Endothelial cell of umbilical vein (primary cell): ENCODE measurements around the gene TREH. TPM values are rescaled to one million over a fixed set of nuclear protein-coding genes. Genes with fewer than 3 reads are reported as not detected.

Source experiments
- BruUV-seq: library from RNA; stranded (reverse); fragments of 400-500 nt; replicated peaks from 2 replicates; lab custom pipeline; 2021; lab: Mats Ljungman, UMichigan
- CTCF ChIA-PET: fragments of 300-600, 350-600 bp; sonication (Branson Sonifier 250); formaldehyde crosslinking; loops from one replicate; lab custom pipeline; 2021; ENCODE audit warnings: antibody characterized with exemption, inconsistent platforms; lab: Charles Lee
- POLR2A ChIA-PET: fragments of 300-600, 350-600 bp; sonication (Branson Sonifier 250); formaldehyde crosslinking; loops from one replicate; lab custom pipeline; 2021; ENCODE audit warnings: antibody characterized with exemption, inconsistent platforms; lab: Charles Lee
- DNase-seq: peaks from one replicate; pipeline ENCODE4 v3.0.0-alpha.2; 2011; ENCODE audit warnings: low read depth, low spot score
- FAIRE-seq: peaks from 2 replicates; lab custom pipeline; 2011; peaks lifted over from hg19 to GRCh38; lab: Jason Lieb, UNC
- H2AFZ ChIP-seq: 2 replicates; pipeline ENCODE4 v1.6.0; 2012; ENCODE audit warnings: low read depth, low read length, control low read depth, inconsistent platforms
- H3K27ac ChIP-seq: 2 replicates; pipeline ENCODE4 v1.5.1; 2011; ENCODE audit warnings: low read depth, mild to moderate bottlenecking, control low read depth, low read length, moderate library complexity; ENCODE audit not compliant: insufficient read depth
- H3K27me3 ChIP-seq, 2 experiments: 2 replicates each; pipeline versions ENCODE4 v1.6.0 to v1.6.1; 2011; ENCODE audit warnings: low read length in 2 of 2, mixed read lengths in 1 of 2; ENCODE audit not compliant: control insufficient read depth in 2 of 2, insufficient read depth in 2 of 2
- H3K36me3 ChIP-seq, 2 experiments: 2 replicates in 1 of 2; 3 replicates in 1 of 2; pipeline ENCODE4 v1.5.1; 2011; ENCODE audit warnings: low read length in 2 of 2, mild to moderate bottlenecking in 1 of 2, moderate library complexity in 1 of 2; ENCODE audit not compliant: control insufficient read depth in 2 of 2, insufficient read depth in 2 of 2; ENCODE audit errors: extremely low read depth in 1 of 2
- H3K4me1 ChIP-seq: 3 replicates; pipeline ENCODE4 v1.5.1; 2011; ENCODE audit warnings: mild to moderate bottlenecking, low read length; ENCODE audit not compliant: control insufficient read depth, insufficient read depth; ENCODE audit errors: extremely low read depth
- H3K4me2 ChIP-seq: 2 replicates; pipeline ENCODE4 v1.6.1; 2011; ENCODE audit warnings: low read length, control low read depth, mixed read lengths; ENCODE audit not compliant: insufficient read depth
- H3K4me3 ChIP-seq, 3 experiments: fragments of 200-600 bp in 1 of 3; sonication (generic), shearing (Covaris generic) in 1 of 3; replicated peaks in 1 of 3; 2 replicates each; pipeline ENCODE4 v1.5.1; 2011 to 2016; ENCODE audit warnings: control low read depth in 3 of 3, low read length in 3 of 3, mild to moderate bottlenecking in 2 of 3, inconsistent platforms in 1 of 3, low read depth in 1 of 3, moderate library complexity in 1 of 3; ENCODE audit not compliant: insufficient read depth in 1 of 3
- H3K79me2 ChIP-seq: 2 replicates; pipeline ENCODE4 v1.6.0; 2012; ENCODE audit warnings: low read length, inconsistent platforms; ENCODE audit not compliant: control insufficient read depth, insufficient read depth
- H3K9ac ChIP-seq: replicated peaks from 2 replicates; pipeline ENCODE3; 2011; ENCODE audit warnings: low read length, control low read depth; ENCODE audit not compliant: insufficient read depth; ENCODE audit errors: extremely low read depth
- H3K9me1 ChIP-seq: replicated peaks from 3 replicates; pipeline ENCODE4 v1.6.0; 2011; ENCODE audit warnings: mild to moderate bottlenecking, low read length; ENCODE audit not compliant: control insufficient read depth, insufficient read depth; ENCODE audit errors: extremely low read depth
- H3K9me3 ChIP-seq: replicated peaks from 2 replicates; pipeline ENCODE4 v1.5.1; 2012; ENCODE audit warnings: low read length, inconsistent platforms; ENCODE audit not compliant: control insufficient read depth, insufficient read depth
- H4K20me1 ChIP-seq: replicated peaks from 2 replicates; pipeline ENCODE3; 2011; ENCODE audit warnings: mild to moderate bottlenecking, low read length; ENCODE audit not compliant: control insufficient read depth, insufficient read depth; ENCODE audit errors: extremely low read depth
- EZH2 ChIP-seq: IDR thresholded peaks from 2 replicates; pipeline ENCODE4 v1.6.1; 2012; ENCODE audit warnings: borderline replicate concordance, low read depth, mild to moderate bottlenecking, moderate library complexity, low read length, inconsistent platforms; ENCODE audit not compliant: severe bottlenecking
- FOS ChIP-seq: IDR thresholded peaks from 2 replicates; pipeline ENCODE4 v1.6.1; 2011; ENCODE audit warnings: mild to moderate bottlenecking, low read length, moderate library complexity, borderline replicate concordance; ENCODE audit not compliant: insufficient read depth
- GATA2 ChIP-seq: IDR thresholded peaks from 2 replicates; pipeline ENCODE4 v1.7.0; 2011; ENCODE audit warnings: low read depth, mild to moderate bottlenecking, moderate library complexity, mixed read lengths, low read length; ENCODE audit not compliant: insufficient read length, insufficient read depth
- JUN ChIP-seq: IDR thresholded peaks from 2 replicates; pipeline ENCODE4 v1.6.1; 2011; ENCODE audit warnings: borderline replicate concordance, low read depth; ENCODE audit not compliant: insufficient read length, insufficient read depth
- MYC ChIP-seq: IDR thresholded peaks from one replicate; pipeline ENCODE4 v1.6.1; 2011; ENCODE audit warnings: mild to moderate bottlenecking, low read depth, low read length
- POLR2A ChIP-seq: IDR thresholded peaks from 2 replicates; pipeline ENCODE4 v1.6.1; 2012; ENCODE audit warnings: low read depth, mild to moderate bottlenecking, control low read depth, low read length
- POLR2AphosphoS5 ChIP-seq: IDR thresholded peaks from 2 replicates; pipeline ENCODE4 v1.6.1; 2012; ENCODE audit warnings: low read depth, mild to moderate bottlenecking, control low read depth, low read length, moderate library complexity; ENCODE audit not compliant: insufficient read depth
- dilution Hi-C: fragments of 300-500 bp; cut with MboI; formaldehyde crosslinking; loops from one replicate; pipeline ENCODE4 v1.15.0; 2019; ENCODE audit warnings: low sequenced_read_pairs; ENCODE audit not compliant: extremely low pct_ligation_motif_present
- intact Hi-C: fragments of 100-400 bp; cut with micrococcal nuclease; formaldehyde crosslinking; loops from one replicate; pipeline ENCODE4 v1.10.0; 2022
- polyA plus RNA-seq, 4 experiments: library from polyadenylated mRNA; depleted of rRNA in 3 of 4; stranded (reverse) in 3 of 4; unstranded in 1 of 4; fragments of >200 nt; gene quantifications; 2 replicates each; pipeline versions ENCODE4 v1.2.1 to v1.2.3, GENCODE V29; 2011 to 2012; ENCODE audit warnings: missing spikeins in 1 of 4
- total RNA-seq: library from RNA; stranded (reverse); gene quantifications from 2 replicates; pipeline ENCODE4 v1.2.3, GENCODE V29; 2021
- TF ChIP-seq, protein P1 (sequence below): IDR thresholded peaks from 2 replicates; pipeline ENCODE4 v1.6.1; 2011; ENCODE audit not compliant: insufficient read depth, insufficient read length
- TF ChIP-seq, protein P2 (sequence below), 2 donors: IDR thresholded peaks; 1 replicate in 1 of 2; 2 replicates in 1 of 2; pipeline ENCODE4 v1.5.1; 2011; ENCODE audit warnings: low read length in 2 of 2, mild to moderate bottlenecking in 2 of 2, moderate library complexity in 2 of 2, control low read depth in 1 of 2, inconsistent platforms in 1 of 2, low read depth in 1 of 2; ENCODE audit not compliant: insufficient read depth in 1 of 2; ENCODE audit errors: extremely low read depth in 1 of 2

The TREH gene
- total and polyA plus RNA-seq, 2 donors (not counting 3 experiments of a cell fraction or from before 2014, with no cell fraction given) = not detected

DNA sequence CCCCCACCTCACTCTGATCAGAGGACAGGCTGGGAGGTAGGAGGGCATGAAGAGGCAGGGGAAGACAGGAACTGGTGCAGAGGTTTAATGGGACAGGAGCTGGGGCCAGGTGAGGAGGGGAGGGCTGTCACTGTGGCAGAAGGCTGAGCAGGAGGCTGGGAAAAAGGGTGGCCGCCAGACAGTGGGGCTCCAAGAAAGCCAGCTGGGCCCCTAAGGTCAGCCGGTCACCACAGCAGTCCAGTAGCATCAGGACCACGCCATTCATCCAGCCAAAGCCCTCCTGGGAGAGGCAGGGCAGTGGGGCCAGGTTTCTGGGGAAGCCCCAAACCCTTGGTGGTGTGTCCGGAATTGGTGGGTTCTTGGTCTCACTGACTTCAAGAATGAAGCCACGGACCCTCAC, 8.5 kb upstream of the TREH start:
- H3K27me3 ChIP-seq = peaks cover 2 to 3% of the 10 kb centered on the region in 2 experiments
- no peak overlapping the region for H3K4me2 ChIP-seq
- no peaks in the 10 kb centered on the region for H3K79me2 ChIP-seq
- DNase-seq (no peak), FAIRE-seq (no peak)
- intact Hi-C loops (no loop called here), dilution Hi-C loops (no loop called here)
- H3K9ac ChIP-seq = no peak overlapping the region
- H3K9me3 ChIP-seq = no peaks in the 10 kb centered on the region
- H3K27ac ChIP-seq = no peak overlapping the region
- no peaks in the 10 kb centered on the region for H3K9me1 ChIP-seq
- no peaks in the 10 kb centered on the region for H3K36me3 ChIP-seq
- BruUV-seq = no TSS peak
- no peaks in the 10 kb centered on the region for H3K4me1 ChIP-seq
- H2AFZ ChIP-seq = no peak overlapping the region
- H3K4me3 ChIP-seq = no peak overlapping the region
- TF ChIP-seq GATA2 = no peak
- TF ChIP-seq EZH2 = no peak
- no peak for TF ChIP-seq POLR2AphosphoS5
- TF ChIP-seq MYC = no peak
- TF ChIP-seq, protein P1, sequence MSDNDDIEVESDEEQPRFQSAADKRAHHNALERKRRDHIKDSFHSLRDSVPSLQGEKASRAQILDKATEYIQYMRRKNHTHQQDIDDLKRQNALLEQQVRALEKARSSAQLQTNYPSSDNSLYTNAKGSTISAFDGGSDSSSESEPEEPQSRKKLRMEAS = no peak
- TF ChIP-seq JUN = no peak
- TF ChIP-seq FOS = no peak
- no peak for TF ChIP-seq POLR2A
- TF ChIP-seq, protein P2, sequence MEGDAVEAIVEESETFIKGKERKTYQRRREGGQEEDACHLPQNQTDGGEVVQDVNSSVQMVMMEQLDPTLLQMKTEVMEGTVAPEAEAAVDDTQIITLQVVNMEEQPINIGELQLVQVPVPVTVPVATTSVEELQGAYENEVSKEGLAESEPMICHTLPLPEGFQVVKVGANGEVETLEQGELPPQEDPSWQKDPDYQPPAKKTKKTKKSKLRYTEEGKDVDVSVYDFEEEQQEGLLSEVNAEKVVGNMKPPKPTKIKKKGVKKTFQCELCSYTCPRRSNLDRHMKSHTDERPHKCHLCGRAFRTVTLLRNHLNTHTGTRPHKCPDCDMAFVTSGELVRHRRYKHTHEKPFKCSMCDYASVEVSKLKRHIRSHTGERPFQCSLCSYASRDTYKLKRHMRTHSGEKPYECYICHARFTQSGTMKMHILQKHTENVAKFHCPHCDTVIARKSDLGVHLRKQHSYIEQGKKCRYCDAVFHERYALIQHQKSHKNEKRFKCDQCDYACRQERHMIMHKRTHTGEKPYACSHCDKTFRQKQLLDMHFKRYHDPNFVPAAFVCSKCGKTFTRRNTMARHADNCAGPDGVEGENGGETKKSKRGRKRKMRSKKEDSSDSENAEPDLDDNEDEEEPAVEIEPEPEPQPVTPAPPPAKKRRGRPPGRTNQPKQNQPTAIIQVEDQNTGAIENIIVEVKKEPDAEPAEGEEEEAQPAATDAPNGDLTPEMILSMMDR (IDR thresholded peaks at IDR 0.05; ENCODE audit: extremely low read depth in 1 of 2, insufficient read depth in 1 of 2, low read depth in 1 of 2, low read length in 2 of 2) = no peak
- H4K20me1 ChIP-seq = no peaks in the 10 kb centered on the region
- CTCF ChIA-PET = interaction anchor here (0.7 kb wide), 1 partner anchor 93 kb away, joined by 3 read pairs; no protein-coding TSS in a partner anchor
- POLR2A ChIA-PET = no interaction called here
